ENCODE data around the gene COPZ1.

DNA sequence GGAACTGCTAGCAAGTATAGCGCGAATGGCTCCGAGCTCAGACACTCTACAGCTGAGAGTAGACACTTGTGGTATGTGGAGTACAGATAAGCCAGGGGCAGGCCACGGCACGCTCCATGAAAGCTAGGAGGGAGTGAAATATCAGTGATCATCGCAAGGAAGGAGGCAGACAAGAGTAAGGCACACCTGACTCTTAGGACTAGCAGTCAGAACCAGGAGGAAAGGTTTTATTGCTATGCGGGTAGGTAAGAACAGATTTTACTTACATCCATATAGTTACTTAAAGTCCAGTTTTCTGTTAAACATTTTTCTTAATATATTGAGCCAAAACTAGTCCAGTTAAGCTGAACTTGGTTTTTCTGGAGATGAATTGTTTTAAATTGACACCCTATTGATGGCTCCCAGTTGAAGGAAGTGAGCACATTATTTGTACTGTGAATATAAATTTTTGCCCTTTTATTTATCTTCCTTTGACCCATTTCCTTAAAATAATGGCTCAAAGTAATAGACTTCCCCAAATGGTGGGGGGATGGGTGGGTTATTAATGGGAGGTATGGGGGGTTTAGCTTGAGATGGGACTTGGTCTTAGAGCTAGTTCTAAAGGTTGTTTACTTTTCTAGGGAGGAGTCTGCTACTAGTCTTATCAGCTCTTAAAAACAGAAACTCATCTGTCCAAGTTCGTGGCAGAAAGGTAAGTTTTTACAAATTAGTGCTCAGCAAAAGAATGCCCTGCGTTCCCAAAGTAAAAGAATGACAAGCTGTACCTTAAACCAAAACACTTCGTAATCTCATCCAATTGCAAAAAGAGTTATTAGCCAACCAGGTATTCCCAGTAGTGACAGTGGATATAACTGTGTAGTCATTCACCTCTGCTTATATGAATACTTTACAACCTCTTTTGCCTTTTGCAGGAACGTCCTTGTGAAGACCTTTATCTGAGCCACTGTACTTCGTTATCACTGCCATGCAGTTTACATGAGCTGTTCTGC lies 38.6 kb upstream of the COPZ1 start:
- TF ChIP-seq, protein P1, sequence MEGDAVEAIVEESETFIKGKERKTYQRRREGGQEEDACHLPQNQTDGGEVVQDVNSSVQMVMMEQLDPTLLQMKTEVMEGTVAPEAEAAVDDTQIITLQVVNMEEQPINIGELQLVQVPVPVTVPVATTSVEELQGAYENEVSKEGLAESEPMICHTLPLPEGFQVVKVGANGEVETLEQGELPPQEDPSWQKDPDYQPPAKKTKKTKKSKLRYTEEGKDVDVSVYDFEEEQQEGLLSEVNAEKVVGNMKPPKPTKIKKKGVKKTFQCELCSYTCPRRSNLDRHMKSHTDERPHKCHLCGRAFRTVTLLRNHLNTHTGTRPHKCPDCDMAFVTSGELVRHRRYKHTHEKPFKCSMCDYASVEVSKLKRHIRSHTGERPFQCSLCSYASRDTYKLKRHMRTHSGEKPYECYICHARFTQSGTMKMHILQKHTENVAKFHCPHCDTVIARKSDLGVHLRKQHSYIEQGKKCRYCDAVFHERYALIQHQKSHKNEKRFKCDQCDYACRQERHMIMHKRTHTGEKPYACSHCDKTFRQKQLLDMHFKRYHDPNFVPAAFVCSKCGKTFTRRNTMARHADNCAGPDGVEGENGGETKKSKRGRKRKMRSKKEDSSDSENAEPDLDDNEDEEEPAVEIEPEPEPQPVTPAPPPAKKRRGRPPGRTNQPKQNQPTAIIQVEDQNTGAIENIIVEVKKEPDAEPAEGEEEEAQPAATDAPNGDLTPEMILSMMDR (IDR thresholded peaks at IDR 0.05): no peak
- no peak for TF ChIP-seq POLR2A (IDR thresholded peaks at IDR 0.05)

All from thyroid gland (tissue), 4 donors.